Measurements from ENCODE around the gene RFNG.

The RFNG gene

DNA sequence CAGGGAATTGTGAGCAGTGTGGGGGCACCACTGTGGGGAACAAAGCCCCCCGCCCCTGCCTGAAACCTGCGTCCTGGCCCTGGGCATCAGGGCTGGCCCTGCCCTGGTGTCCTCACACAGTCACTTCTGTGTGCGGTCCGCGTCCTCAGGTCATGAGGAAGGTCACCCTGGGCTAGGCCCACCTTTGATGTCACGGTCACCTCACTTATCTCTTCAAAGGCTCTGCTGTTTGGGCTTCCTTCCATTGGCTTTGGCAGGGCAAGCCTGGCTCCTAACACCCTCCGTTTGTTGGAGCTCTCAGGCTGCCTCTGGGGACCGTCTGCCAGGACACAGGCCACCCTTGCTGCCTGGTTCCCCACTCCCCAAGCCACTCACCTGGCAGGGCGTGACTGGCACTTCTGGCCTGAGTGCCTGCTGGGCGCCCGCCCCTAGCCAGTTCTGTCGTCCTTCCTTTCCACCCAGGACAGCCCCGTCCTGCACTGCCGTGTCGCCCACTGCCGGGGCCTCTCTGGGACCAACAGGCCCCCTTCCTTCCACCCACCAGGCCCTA is 37.8 kb downstream of the RFNG start:
- DNase-seq (ENCODE audit: low spot score), result no peak

DNA sequence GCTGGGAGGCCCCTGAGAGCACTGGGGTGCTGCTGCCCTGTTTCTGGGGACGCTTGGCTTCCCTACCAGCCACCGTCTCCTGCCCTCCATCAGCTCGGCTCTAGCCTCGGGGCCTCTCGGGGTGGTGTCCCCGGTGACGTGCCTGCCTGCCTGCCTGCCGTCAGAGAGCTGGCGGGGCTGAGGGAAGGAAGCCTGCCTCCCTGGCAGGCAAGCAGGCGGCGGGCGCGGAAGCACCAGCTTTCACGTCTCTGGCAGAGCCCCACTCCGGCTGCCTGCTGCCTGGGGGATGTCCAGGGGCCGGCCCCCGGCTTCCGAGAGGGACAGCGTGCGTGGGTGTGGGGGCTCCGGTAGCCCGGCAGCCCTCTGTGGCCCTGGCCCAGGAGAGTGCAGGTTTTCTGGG is 38.3 kb downstream of the RFNG start:
- peak; percentile 63 for DNase-seq (ENCODE audit: low spot score)

DNA sequence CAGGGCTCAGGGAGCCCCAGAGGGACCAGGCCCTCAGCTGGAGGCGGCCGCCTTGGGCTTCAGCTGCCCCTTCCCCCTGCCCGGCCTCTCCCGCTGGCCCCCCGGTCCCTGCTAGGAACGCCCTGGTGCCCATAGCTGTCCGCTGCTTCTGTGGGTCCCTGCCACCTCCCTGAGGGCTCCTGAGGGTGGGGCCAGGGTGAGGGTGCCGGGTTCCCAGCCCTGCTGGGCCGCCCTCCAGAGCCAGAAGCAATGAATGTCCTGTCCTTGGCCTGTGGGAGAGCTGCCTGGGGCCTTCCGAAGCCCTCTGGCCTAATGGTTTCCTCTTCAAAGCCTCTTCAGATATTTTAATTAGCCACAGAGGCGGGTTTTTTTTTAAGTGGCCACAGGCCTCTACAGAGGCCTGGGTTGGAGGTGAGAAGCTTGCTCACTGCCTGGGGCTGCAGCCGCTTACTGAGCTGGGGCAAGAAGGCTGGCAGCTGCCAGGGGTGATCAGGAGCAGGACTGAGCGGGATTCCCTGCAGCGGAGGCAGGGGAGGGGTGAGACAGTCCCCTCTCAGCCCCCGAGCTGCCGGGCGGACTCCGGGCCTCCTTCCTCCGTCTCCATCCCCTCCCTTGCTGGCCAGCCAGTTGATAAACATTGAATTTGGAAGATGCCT is 38.8 kb downstream of the RFNG start:
- DNase-seq (ENCODE audit: low spot score), result no peak

DNA sequence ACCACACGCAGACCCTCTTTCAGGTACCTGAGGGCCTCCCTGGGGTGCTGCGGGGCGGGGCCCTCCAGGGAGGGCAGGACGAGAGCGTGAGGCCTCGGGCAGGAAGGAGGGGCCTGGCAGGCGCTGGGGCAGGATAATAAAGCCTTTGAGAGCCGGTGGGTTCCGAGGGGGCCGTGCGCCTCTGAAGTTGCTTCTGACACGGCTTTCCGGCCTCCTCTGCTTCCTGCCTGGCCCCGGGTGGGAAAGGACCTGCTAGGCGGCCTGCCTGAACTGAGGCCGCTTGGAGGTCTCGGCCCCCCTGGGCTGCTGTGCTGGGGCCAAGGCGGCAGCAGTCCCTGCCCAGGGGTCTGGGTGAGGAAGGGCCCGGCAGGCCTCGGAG is 39.4 kb downstream of the RFNG start:
- no peak for DNase-seq (ENCODE audit: low spot score)

DNA sequence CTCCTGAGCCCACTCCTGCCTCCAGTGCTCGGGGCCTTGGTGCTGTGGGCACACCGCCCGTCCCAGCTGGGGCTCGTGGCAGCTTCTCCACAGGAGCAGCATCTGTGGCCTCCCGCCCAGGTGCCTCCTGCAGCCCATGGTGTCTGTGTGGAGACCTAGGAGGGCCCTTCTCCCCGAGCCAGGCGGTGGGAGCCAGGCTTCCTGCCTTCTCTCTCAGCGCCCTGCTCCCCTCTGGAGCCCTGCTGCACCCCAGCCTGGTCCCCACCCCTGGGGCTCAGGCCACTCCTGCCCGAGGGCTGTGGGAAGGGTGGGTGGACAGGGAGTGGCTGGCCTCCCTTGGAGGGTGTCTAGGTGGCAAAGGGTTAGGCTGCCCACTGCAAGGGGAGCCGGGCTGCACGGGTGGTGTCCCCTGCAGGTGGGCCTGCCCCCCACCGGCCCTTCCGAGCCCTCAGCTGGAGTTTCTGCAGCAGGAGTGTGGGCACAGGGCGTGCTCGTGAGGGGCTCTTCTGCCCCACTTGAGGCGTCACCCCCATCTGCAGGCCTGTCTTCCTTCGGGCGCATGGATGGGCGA is 39.9 kb downstream of the RFNG start:
- no peak for DNase-seq (ENCODE audit: low spot score)

DNA sequence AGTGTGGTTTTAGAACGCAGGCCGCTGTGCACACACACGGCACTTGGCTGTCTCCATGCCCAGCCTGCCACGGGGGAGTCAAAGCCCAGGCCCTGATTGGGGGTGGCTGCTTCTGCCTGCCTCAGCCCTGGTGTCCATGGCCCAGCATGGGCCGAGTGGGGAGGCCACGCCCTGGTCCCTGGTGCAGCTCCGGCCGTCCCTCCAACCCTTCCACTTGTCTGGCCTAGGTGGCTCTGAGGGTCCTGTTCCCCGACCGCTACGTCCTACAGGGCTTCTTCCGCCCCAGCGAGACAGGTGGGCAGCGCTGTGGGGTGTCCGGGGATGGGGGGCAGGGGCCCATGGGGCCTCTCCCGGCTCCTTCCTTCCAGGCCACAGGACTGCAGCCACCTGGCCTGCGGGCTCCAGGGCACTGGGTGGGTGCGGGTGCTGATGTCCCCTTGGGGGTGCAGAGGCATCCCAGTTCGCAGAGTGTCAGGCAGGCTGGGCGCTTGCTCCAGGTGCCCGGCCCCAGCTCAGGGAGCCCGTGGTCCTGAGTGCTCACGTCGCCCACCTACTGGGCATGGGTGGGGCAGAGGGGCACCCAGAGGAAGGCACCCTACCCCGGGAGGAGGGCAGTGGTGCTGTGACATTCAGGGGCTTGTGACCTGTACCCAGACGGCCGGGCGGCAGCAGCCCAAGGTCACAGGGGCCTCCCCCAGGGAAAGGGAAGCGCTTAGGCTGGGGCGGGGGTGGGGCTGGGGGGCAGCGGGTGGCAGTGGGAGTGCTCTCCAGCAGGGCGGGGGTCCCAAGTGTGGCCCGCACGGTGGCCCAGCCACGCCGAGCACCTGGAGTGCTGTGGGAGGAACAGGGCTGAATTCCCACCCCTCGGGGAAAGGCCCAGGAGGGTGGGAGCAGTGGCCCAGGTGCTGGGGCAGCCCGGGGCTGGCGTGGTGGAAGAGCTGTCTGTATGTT is 40.8 kb downstream of the RFNG start:
- DNase-seq (ENCODE audit: low spot score), result no peak

DNA sequence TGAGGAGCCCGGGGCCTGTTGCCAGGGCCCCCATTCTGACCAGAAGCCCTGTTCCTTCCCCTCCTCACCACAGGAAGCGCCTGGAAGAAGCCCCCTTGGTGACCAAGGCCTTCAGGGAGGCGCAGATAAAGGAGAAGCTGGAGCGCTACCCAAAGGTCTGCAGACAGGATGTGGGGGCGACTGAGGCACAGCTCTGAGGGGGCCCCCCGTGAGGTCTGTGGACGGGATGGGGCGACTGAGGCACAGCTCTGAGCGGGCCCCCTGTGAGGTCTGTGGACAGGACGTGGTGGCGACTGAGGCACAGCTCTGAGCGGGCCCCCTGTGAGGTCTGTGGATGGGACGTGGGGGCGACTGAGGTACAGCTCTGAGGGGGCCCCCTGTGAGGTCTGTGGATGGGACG is 42.2 kb downstream of the RFNG start:
- no peak for DNase-seq (ENCODE audit: low spot score)

DNA sequence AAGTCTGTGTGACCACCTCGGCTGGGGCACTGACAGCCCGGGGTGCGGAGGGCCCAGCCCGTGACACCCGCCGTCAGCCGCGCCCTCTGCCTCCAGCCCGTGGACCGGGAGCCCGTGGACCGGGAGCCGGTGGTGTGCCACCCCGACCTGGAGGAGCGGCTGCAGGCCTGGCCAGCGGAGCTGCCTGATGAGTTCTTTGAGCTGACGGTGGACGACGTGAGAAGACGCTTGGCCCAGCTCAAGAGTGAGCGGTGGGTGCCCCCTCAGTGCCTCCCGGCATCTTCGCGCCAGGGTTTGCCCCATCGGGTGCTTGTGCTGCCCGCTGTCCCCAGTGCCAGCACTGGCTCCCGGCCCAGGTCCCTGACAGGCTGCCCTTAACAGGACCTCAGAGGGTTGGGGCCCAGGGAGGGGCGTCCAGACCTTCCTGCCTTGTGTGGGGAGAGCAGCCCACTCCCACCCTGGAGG is 42.6 kb downstream of the RFNG start:
- no peak for DNase-seq (ENCODE audit: low spot score)

DNA sequence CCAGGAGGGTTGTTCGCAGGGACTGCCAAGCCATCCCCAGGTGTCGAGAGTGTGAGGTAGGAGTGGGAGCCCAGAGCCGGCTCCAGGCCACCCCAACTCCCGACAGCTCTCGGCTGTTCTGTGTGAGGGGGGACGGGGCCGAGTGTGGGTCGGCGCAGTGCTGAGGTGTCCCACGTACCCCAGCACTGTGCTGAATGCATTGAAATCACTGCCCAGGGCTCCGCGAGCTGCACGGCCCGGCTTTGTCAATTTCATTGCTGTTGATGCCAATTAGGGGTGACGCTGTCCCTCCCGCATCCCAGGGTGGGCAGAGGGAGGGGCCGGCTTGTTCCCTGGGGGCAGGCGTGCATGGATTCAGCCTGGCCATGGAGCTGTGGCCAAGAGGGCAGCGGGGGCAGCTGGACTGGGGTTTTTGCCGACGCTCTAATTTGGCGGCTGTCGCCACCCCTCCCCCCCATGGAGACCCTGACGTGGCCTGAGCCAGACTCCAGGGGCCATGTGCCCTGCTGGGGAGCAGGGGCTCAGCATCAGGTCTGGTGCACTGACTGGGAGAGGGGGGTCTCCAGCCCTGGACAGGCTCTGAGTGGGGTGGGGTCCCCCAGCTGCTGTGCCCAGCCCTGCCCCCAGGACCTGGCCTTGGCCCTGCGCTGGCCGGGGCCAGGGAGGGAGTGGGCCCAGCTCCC is 43.2 kb downstream of the RFNG start:
- DNase-seq (ENCODE audit: low spot score), result no peak

DNA sequence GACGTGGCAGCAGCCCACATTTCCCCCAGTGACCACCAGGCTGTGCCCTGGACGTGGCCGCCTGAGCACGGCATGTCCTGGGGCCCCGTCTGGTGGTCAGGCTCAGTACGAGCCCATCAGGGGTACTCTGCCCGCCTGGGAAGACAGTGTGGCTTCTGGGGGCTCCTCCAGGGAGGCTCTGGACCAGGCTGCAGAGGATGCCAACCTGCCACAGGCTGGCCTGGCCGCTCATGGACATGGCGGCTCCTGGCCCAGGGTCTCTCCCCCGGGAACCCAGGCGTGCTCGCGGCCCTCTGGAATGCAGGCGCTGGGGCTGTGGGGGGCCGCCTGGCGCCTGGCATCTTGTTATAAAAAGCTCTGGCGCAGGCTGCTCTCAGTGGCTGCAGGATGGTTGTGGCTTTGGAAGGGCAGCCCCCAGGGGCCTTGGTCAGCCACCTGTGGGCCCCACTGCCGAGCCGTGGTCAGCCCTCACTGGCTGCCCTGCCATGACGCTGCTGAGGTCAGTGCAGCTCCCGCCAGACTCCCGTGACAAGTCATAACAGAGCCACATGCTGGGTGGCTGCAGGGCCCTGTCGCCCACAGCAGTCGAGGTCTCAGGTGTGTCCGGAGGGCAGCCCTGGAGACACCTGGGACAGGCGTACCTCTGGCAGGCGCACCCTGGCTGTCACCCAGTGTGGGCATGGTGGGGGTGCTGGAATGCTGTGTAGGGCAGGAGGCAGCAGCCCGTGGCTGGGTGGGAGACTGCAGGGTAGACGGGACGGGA is 43.9 kb downstream of the RFNG start:
- DNase-seq (ENCODE audit: low spot score), result no peak

DNA sequence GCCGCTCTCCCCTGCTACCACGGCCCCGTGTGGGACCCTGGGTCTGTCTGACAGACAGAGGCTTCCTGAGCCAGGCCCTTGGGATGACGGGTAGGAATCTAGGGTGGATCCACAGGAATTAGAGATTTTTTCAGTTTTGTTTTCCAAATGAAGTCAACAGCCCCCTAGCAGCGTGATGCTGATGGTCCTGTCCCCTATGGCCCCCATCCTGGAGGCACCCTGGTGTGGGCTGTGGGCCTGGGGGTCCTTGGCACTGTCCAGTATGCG is 44.5 kb downstream of the RFNG start:
- no peak for DNase-seq (ENCODE audit: low spot score)

DNA sequence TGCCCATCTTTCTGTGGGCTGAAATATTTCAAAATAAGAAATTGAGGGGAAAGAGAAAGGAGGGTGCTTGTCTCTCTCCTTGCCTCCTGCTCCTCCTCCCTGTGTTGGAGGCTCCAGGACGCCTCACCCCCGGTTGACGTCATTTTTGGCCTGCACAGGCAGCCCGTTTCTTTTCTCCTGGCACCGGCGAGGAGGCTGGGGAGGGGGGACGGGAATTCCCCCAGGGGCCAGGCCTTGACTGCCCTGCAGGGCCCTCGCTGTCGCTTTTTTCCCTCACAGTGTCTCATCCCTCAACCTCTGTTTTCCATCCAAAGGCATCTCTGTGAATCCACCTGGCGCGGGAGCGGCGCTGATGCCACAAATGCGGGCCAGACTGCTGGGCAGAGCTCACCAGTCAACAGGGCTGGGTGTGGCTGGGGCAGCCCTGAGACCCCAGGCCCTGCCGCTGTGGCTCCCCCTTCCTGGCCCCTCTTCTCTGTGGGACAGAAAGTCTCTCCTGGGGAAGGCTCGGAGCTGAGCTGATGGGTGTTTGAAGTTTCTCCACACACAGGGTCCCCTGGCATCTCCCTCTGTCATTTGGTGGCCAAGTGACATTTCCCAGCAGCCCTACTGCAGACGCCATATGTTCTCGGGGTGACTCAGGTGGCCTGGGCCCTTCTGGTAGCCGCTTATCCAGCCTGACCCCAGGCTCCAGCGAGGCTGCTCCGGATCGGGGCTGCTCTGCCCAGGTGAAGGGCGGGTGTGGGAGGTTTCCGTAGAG is 45.0 kb downstream of the RFNG start:
- DNase-seq (ENCODE audit: low spot score), result peak; percentile 78

DNA sequence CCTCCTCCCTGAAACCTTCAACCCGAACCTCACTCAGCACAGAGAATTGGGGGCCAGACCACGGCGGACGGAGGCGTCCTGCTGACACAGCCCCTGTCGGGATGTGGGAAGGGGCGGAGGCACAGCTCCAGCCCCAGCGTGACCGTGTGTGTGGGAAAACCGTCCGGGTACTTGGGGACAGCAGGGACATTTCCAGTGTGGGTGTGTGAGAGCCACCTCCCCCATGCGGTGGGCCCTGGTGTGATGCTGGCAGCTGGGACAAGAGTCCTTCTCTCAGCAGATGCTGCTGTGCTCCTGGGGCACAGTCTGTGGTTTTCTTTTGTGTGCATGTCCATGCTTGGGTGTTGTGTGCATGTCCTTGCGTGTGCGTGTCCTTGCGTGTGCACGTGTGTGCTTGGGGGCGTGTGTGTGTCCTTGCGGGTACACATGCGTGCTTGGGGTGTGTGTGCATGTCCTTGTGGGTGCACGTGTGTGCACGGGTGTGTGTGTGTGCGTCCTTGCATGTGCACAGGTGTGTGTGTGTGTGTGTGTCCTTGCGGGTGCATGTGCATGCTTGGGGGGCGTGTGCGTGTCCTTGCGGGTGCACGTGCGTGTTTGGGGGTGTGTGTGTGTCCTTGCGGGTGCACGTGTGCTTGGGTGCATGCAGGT is 45.8 kb downstream of the RFNG start:
- no peak for DNase-seq (ENCODE audit: low spot score)

DNA sequence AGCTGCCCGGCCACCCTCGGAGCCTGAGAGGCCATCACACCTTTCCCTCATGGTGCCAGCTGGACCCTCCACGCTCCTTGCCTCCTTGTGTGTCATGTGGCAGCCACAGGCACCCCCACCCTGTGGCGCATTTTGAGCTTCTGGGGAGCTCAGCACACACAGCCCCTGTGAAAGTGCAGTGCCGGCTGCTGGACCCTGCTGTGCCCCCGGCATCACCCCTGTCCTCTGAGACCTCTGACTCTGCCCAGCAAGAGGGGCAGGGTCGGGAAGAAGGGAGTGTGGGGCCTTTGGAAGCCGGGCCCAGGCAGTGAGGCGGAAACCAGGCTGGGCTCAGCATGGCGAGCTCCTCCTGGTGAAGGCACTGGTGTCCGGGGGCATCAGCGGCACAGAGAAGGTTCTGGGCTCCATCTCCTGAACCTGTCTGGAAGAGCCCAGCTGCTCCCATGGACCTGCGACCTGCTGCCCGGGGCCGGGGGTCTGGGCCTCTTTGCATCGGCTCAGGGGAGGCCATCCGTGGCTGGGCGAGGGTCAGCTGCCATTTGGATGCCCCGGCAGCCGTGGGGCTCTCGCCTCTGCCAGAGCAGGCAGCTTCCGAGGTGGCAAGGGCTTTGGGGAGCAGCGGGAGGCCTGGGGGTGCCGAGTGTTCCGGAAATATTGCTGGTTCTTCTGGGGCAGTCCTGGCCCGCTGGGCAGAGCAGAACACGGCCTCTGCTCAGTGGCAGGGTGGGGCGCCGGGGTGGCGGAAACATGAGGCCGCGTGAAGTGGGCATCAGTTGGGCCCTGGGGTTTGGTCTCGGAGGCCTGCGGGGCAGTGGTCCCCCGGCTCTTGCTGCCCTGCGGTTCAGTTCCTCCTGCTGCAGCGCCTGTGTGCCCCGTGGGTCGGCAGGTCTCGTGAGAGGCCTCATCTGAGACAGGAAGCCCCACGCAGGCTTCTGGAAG is 46.8 kb downstream of the RFNG start:
- no peak for DNase-seq (ENCODE audit: low spot score)

DNA sequence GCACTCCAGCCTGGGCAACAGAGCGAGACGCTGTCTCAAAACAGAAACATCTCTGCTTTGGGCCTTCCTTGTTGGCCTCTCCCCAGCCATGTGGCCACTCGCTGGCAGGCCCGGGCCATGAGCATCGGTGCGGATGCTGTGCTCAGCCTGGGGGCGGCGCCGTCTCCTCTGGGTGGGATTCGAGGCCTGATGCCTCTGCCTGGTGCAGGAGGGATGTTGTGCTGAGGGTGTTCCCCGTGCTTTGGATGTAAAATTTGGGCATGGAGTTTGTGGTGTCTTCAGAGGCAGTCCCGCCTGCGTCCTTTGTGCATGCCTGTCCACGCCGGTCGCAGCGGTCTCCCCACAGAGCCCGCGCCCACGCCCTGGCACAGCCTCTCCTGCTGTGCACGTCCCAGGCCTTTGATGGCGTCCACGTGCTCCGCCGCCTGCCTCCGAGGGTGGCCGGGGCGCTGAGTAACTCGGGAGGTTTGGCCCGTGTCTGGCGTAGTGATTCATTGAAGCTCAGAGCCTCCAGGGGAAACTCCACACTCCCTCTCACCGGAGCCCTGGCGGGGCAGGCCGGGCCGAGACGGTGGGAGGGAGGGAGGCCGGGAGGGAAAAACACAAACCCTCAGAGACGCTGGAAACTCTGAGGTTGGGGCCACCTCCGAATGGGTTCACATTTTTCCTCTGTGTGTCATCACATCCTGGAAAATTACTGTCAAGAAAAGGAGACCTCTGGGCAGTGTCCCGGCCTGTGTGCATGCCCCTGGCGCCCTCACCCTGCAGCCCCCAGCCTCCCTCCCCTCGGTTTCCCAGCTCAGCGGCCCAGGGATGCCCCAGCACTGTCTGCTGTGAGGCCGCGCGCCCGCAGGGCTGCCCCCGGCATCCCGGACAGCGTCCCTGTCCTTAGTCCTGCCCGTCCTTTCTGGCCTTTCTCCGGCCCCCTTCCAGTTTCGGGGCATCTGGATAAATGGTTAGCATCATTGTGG is 47.9 kb downstream of the RFNG start:
- DNase-seq (ENCODE audit: low spot score), result no peak

DNA sequence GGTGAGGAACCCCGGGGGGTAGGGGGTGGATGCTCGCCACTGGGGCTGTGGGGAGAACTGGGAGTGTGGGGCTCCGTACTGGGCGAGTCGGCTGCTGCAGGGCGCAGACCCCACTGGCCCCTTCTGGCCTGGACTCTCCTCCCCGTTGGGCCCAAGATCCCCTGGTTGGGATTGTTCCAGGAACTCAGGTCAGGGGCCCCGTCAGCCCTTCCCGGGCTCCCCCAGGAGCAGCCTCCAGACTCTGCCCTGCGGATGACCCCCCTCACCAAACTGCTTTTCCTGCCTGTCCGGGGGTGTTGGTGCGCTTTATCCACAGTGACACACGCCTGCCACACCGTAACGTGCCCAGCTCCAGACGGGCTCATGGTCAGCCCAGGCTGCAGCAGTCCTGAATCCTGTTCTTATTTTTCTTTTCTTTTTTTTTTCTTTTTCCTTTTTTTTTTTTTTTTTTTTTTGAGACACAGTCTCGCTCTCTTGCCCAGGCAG is 50.0 kb downstream of the RFNG start:
- DNase-seq (ENCODE audit: low spot score), result no peak

DNA sequence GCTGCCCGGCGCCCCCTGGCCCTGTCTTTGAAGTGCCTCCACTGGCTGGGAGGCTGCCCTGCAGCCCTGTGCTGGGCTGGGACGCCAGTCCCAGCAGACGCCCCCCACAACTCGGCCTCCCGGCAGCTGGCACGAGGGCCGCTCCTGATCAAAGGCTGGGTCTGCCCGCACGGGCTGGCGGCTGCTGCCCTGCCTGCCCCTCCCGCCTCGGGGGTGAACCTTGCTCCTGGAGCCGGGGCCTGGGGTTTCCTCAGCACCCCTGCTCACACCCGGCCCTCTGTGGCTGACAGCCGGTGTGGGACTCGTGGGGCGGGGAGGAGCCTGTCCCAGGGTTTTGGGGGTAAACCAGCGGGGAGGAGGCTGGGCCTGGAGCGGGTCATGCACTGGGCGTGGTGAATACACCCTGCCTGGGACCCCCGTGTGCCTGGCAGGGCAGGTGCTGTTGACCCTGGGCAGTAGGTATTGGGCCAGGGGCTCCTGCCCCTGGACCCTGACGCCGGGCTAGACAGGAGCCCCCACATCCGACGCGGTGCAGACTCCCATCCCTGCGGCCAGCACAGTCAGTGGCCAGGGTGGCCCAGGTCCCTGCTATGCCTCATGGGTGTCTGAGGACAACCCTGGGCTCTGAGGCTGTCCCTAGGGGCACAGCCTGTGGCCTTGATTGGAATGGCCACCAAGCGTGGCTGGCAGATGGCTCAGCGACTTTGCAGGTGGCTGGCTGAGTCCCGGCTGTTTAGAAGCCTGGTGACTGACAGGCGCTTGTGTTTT is 50.6 kb downstream of the RFNG start:
- no peak for DNase-seq (ENCODE audit: low spot score)

Measured in cerebellar cortex (tissue), 1 donor.